Measurements from ENCODE around the gene CEP112. TPM values are rescaled to one million over a fixed set of nuclear protein-coding genes. Genes with fewer than 3 reads are reported as not detected.
A peak's percentile ranks its signal among the peaks of the same experiment; 100 is the strongest.

CEP112 gene
- total RNA-seq, 1 experiment from 2014 or later, result 5.4 TPM

DNA sequence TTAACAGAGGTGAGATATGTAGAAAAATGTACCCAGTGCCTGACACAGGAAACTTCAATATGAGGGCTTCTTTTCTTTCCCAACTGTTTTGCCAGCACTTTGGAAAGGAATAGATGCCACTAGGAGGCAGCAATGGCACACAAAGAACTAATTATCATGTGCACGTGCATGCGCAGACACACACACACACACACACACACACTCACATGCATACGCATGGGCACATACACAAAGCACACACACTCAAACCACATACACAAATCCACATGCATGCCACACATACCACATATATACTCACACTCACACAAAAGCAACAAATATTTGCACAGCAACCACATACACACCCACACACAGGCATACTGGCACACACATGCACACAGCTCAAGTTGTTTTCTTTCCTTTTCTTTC lies 8.8 kb upstream of the CEP112 start:
- H3K9me3 Mint-ChIP-seq (ENCODE audit: low read depth, unreplicated experiment), result no peaks in the 10 kb centered on the region
- CTCF ChIA-PET, result interaction anchor here (0.7 to 1.0 kb wide), 2 partner anchors 166 to 473 kb away, joined by 3 to 5 read pairs; no protein-coding TSS in a partner anchor

DNA sequence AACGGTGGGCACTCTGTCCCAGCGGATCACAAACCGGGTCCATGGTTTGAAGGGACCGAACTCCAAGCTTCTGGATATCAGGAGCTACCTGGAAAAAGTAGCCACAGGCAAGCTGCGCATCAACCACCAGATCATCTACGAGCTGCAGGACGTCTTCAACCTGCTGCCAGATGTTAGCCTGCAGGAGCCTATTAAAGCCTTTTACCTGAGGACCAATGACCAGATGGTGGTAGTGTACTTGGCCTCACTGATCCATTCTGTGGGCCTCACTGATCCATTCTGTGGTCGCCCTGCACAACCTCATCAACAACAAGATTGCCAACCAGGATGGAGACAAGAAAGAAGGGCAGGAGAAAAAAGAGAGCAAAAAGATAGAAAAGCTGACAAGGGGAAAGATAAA lies 6.3 kb upstream of the CEP112 start:
- TF ChIP-seq, protein P1, sequence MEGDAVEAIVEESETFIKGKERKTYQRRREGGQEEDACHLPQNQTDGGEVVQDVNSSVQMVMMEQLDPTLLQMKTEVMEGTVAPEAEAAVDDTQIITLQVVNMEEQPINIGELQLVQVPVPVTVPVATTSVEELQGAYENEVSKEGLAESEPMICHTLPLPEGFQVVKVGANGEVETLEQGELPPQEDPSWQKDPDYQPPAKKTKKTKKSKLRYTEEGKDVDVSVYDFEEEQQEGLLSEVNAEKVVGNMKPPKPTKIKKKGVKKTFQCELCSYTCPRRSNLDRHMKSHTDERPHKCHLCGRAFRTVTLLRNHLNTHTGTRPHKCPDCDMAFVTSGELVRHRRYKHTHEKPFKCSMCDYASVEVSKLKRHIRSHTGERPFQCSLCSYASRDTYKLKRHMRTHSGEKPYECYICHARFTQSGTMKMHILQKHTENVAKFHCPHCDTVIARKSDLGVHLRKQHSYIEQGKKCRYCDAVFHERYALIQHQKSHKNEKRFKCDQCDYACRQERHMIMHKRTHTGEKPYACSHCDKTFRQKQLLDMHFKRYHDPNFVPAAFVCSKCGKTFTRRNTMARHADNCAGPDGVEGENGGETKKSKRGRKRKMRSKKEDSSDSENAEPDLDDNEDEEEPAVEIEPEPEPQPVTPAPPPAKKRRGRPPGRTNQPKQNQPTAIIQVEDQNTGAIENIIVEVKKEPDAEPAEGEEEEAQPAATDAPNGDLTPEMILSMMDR (IDR thresholded peaks at IDR 0.05; ENCODE audit: unreplicated experiment), result no peak
- H3K27me3 Mint-ChIP-seq (ENCODE audit: unreplicated experiment), result no peaks in the 10 kb centered on the region
- peaks cover 9% of the 10 kb centered on the region for H3K4me1 Mint-ChIP-seq (ENCODE audit: low read depth, unreplicated experiment)
- no peaks in the 10 kb centered on the region for H3K9me3 Mint-ChIP-seq (ENCODE audit: low read depth, unreplicated experiment)
- no TSS peak for BruUV-seq (replicated peaks)
- H3K27ac Mint-ChIP-seq (ENCODE audit: unreplicated experiment), result no peak overlapping the region
- no peak overlapping the region for H3K4me3 Mint-ChIP-seq (ENCODE audit: low read depth, unreplicated experiment)
- DNase-seq, result no peak
- CTCF ChIA-PET, result no interaction called here
- intact Hi-C loops (cut with micrococcal nuclease; ENCODE audit: unreplicated experiment), result no loop called here
- H3K36me3 Mint-ChIP-seq (ENCODE audit: insufficient read depth, unreplicated experiment), result no peaks in the 10 kb centered on the region

More for the DNA sequence above, 8.8 kb upstream of the CEP112 start:
- Mint-ChIP-seq H3K27ac (ENCODE audit: unreplicated experiment) (peak overlapping the region; percentile 27), H3K4me3 (ENCODE audit: low read depth, unreplicated experiment) (no peak overlapping the region), H3K27me3 (ENCODE audit: unreplicated experiment) (no peaks in the 10 kb centered on the region), H3K36me3 (ENCODE audit: insufficient read depth, unreplicated experiment) (no peaks in the 10 kb centered on the region), H3K4me1 (ENCODE audit: low read depth, unreplicated experiment) (peaks cover 9% of the 10 kb centered on the region)
- intact Hi-C loops (cut with micrococcal nuclease; ENCODE audit: unreplicated experiment), result loop anchor here (5.0 to 10.0 kb wide), 3 partner anchors 422 to 704 kb away; no protein-coding TSS in a partner anchor
- BruUV-seq (replicated peaks), result no TSS peak
- TF ChIP-seq, protein P1 (IDR thresholded peaks at IDR 0.05; ENCODE audit: unreplicated experiment), result peak; percentile 41
- peak; percentile 66 for DNase-seq

DNA sequence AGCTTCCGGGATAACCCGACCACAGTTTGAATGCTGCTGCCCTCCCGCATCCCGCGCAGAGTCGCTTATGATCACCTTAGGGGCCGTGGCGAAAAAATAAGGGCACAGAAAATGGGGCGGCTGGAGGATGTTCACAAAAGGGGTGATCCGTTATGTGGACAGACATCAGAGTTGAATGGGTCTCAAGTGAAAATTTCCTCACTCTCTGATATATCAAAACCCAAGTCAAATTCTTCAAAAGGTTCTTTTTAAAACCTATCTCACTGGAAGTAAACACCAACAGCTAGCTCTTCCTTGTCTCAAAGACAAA lies 400 bp upstream of the CEP112 start:
- H3K4me3 Mint-ChIP-seq (ENCODE audit: low read depth, unreplicated experiment), result peak overlapping the region; percentile 68
- H3K36me3 Mint-ChIP-seq (ENCODE audit: insufficient read depth, unreplicated experiment), result peaks cover 18% of the 10 kb centered on the region
- peaks cover 7% of the 10 kb centered on the region for H3K4me1 Mint-ChIP-seq (ENCODE audit: low read depth, unreplicated experiment)
- no peaks in the 10 kb centered on the region for H3K9me3 Mint-ChIP-seq (ENCODE audit: low read depth, unreplicated experiment)
- BruUV-seq (replicated peaks), result no TSS peak
- H3K27me3 Mint-ChIP-seq (ENCODE audit: unreplicated experiment), result no peaks in the 10 kb centered on the region
- DNase-seq, result no peak
- TF ChIP-seq, protein P1 (IDR thresholded peaks at IDR 0.05; ENCODE audit: unreplicated experiment), result no peak
- peak overlapping the region; percentile 48 for H3K27ac Mint-ChIP-seq (ENCODE audit: unreplicated experiment)
- CTCF ChIA-PET, result interaction anchor here (0.7 kb wide), 1 partner anchor 162 kb away, joined by 3 read pairs; no protein-coding TSS in a partner anchor
- intact Hi-C loops (cut with micrococcal nuclease; ENCODE audit: unreplicated experiment), result no loop called here

DNA sequence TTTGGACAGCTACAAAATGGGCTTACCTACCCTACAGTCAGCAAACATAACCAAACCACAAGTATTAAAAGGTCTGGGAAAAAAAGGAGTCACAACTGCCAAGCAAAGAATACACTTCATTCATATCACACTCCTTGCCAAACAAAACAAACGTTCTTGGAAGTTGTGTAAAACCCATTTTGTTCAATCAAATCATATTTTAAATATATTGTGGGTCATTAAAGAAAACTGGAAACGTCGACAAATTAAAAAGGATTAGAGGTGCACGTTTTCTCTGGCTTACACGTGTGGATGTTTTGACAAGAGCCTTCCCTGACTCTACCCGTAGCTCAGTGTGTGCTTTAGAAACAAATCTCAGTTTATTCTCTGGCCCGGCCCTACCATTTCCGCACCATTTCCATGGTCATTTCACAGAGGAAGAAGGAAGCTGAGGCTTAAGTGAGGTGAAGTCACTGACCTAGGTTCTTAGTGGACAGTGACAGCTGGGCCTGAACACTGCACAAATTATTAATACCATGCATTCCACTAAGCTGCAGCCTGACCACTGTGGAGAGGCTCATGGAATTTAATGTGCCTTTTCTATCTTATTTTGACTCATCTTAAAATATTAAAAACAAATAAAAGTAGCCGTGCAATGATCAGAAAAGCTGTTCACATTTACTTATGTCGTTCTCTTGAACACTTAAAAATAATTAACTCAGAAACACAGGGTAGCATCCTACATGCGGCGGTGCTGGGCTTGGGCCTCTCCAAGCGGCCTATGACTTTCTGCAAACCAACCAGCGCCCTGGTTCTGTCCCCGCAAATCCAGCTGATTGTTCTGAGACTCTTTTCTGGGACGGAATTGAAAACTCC lies 968 bp downstream of the CEP112 start:
- CTCF ChIA-PET, result interaction anchor here (0.6 kb wide), 1 partner anchor 519 kb away, joined by 3 read pairs; no protein-coding TSS in a partner anchor
- peaks cover 18% of the 10 kb centered on the region for H3K36me3 Mint-ChIP-seq (ENCODE audit: insufficient read depth, unreplicated experiment)
- BruUV-seq (replicated peaks), result TSS peak; percentile 61
- no peak overlapping the region for H3K27ac Mint-ChIP-seq (ENCODE audit: unreplicated experiment)
- intact Hi-C loops (cut with micrococcal nuclease; ENCODE audit: unreplicated experiment), result no loop called here
- peaks cover 7% of the 10 kb centered on the region for H3K4me1 Mint-ChIP-seq (ENCODE audit: low read depth, unreplicated experiment)
- H3K27me3 Mint-ChIP-seq (ENCODE audit: unreplicated experiment), result no peaks in the 10 kb centered on the region
- H3K4me3 Mint-ChIP-seq (ENCODE audit: low read depth, unreplicated experiment), result peak overlapping the region; percentile 68
- DNase-seq, result no peak
- no peaks in the 10 kb centered on the region for H3K9me3 Mint-ChIP-seq (ENCODE audit: low read depth, unreplicated experiment)
- TF ChIP-seq, protein P1 (IDR thresholded peaks at IDR 0.05; ENCODE audit: unreplicated experiment), result no peak

Data from Calu3 (cell line).